ENCODE measurements around the gene MRPL10. TPM values are rescaled to one million over a fixed set of nuclear protein-coding genes. Genes with fewer than 3 reads are reported as not detected.

Gene MRPL10
- polyA plus RNA-seq, 2 of the 4 experiments (the other 2 are of a cell fraction), result 62.8 to 97.7 TPM

DNA sequence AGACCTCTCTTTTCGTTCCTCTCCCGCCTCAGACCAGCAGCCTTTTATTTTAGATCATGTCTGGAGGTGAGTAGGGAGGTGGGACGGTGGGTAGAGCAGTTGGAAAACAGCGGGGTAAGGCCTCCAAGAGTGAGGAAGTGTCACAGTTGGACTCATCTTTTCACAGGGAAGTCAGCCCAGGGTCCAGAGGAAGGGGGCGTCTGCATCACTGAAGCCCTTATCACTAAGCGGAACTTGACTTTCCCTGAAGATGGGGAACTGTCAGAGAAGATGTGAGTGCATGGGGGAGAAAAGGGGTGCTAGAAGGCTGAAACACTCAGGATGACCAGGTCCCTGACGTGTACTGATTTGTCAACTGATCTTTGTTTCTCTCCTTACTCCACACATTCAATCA, 590 bp upstream of the MRPL10 start:
- Histone ChIP-seq H3K4me3 (peak overlapping the region; percentile 60), H3K4me1 (peaks cover 16% of the 10 kb centered on the region), H3K9me3 (no peaks in the 10 kb centered on the region), H3K27ac (peak overlapping the region; percentile 83 to 88), H3K4me2 (peak overlapping the region; percentile 93)
- TF ChIP-seq POLR2A (IDR thresholded peaks at IDR 0.05; ENCODE audit: low read length) (peak; percentile 12; the same call in 1 of the 2 replicates), FOSL2 (IDR thresholded peaks at IDR 0.05) (no peak), FOSL2 (CRISPR knock-in tag; IDR thresholded peaks at IDR 0.05) (no peak), TP53 (CRISPR knock-in tag; IDR thresholded peaks at IDR 0.05) (0 out of 2 replicates have a peak, but pooled peaks have one; percentile 41)
- FAIRE-seq, result no peak
- CTCF ChIA-PET, result interaction anchor here (0.7 to 36.3 kb wide), 9 partner anchors 10 to 117 kb away, joined by 3 to 1860 read pairs (median 11); partner anchors contain the start of genes OSBPL7, SCRN2, SP2 and SP6
- ATAC-seq, result peak; percentile 4 to 43; a peak in 5 of 6 replicates
- DNase-seq (ENCODE audit: low read depth in 1 of 2, low spot score in 1 of 2), result no peak
- WGBS (ENCODE audit: missing lambda C conversion rate), result 34% methylated on average over 7 of the region's 7 CpGs
- POLR2A ChIA-PET, result interaction anchor here (0.5 to 1.7 kb wide), 36 partner anchors 9 to 642 kb away, joined by 3 to 58 read pairs (median 5); partner anchors contain the start of genes CDC27, CDK5RAP3, KPNB1 and NFE2L1

DNA sequence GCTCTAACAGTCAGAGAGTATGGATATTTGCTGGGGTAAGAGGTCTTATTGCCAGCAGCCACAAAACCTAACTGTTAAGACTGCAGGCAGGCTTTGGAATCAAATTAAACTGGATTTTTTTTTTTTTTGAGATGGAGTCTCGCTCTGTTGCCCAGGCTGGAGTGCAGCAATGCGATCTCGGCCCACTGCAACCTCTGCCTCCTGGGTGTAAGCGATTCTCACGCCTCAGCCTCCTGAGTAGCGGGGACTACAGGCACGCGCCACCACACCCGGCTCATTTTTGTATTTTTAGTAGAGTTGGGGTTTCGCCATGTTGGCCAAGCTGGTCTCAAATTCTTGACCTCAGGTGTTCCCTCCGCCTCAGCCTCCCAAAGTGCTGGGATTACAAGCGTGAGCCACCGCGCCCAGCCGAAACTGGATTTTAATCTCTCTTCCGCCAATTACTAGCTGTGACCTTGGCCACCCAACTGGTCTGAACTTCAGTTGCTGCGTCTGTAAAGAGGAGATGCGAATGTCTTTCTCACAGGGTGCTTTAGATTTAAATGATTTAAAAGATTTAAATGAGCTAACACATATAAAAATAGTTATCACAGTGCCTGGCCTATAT, 842 bp downstream of the MRPL10 start:
- WGBS (ENCODE audit: missing lambda C conversion rate), result 83% methylated on average over 18 of the region's 18 CpGs
- POLR2A ChIA-PET, result interaction anchor here (0.7 to 1.7 kb wide), 4 partner anchors 8 to 181 kb away, joined by 3 to 58 read pairs (median 25); partner anchors contain the start of genes KPNB1, OSBPL7 and SP2
- Histone ChIP-seq H3K4me2 (peak overlapping the region; percentile 82), H3K9me3 (no peaks in the 10 kb centered on the region), H3K4me3 (peak overlapping the region; percentile 60), H3K4me1 (peaks cover 16% of the 10 kb centered on the region), H3K27ac (peak overlapping the region; percentile 83 to 88)
- no peak for DNase-seq (ENCODE audit: low read depth in 1 of 2, low spot score in 1 of 2)
- ATAC-seq, result no peak
- CTCF ChIA-PET, result interaction anchor here (0.8 to 36.3 kb wide), 9 partner anchors 8 to 149 kb away, joined by 3 to 1860 read pairs (median 11); partner anchors contain the start of genes CDK5RAP3, OSBPL7, SCRN2 and SP2
- FAIRE-seq, result no peak
- TF ChIP-seq CBX2 (IDR thresholded peaks at IDR 0.05; ENCODE audit: borderline replicate concordance, low read depth), result no peak
- TF ChIP-seq RCOR1 (IDR thresholded peaks at IDR 0.05; ENCODE audit: low read depth, low read length), result no peak
- TF ChIP-seq, protein P1, sequence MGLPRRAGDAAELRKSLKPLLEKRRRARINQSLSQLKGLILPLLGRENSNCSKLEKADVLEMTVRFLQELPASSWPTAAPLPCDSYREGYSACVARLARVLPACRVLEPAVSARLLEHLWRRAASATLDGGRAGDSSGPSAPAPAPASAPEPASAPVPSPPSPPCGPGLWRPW (IDR thresholded peaks at IDR 0.05), result no peak
- no peak for TF ChIP-seq HEYL (CRISPR knock-in tag; IDR thresholded peaks at IDR 0.05)
- TF ChIP-seq BHLHE40 (IDR thresholded peaks at IDR 0.05; ENCODE audit: low read depth, low read length), result no peak
- no peak for TF ChIP-seq SREBF2 (IDR thresholded peaks at IDR 0.05)
- TF ChIP-seq, protein P2, sequence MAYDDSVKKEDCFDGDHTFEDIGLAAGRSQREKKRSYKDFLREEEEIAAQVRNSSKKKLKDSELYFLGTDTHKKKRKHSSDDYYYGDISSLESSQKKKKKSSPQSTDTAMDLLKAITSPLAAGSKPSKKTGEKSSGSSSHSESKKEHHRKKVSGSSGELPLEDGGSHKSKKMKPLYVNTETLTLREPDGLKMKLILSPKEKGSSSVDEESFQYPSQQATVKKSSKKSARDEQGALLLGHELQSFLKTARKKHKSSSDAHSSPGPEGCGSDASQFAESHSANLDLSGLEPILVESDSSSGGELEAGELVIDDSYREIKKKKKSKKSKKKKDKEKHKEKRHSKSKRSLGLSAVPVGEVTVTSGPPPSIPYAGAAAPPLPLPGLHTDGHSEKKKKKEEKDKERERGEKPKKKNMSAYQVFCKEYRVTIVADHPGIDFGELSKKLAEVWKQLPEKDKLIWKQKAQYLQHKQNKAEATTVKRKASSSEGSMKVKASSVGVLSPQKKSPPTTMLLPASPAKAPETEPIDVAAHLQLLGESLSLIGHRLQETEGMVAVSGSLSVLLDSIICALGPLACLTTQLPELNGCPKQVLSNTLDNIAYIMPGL (CRISPR knock-in tag; IDR thresholded peaks at IDR 0.05; ENCODE audit: borderline replicate concordance), result no peak
- TF ChIP-seq PHF8 (IDR thresholded peaks at IDR 0.05; ENCODE audit: borderline replicate concordance, low read depth), result no peak
- no peak for TF ChIP-seq POLR2AphosphoS2 (conservative IDR thresholded peaks at IDR 0.05; ENCODE audit: low read length)

DNA sequence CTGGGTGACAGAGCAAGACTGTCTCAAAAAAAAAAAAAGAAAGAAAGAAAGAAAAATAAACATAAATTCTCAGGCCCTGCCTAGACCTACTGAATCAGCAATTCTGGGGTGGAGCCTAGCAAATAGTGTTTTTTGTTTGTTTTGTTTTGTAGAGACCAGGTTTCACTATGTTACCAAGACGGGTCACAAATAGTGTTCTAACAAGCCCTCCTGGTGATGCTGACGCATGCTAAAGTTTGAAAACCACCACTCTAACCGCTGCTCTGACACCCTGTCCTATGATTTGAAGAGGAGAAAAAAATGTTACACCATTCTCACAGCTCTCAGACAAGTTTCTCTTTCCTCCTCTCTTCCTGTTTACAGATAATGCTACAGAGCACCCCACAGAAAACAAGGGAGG, 1.5 kb downstream of the MRPL10 start:
- no peak for FAIRE-seq
- ChIA-PET POLR2A (interaction anchor here (0.7 kb wide), 1 partner anchor 119 kb away, joined by 3 read pairs; no protein-coding TSS in a partner anchor), CTCF (interaction anchor here (1.3 to 6.5 kb wide), 4 partner anchors 12 to 52 kb away, joined by 3 to 79 read pairs (median 10); partner anchors contain the start of genes SCRN2 and SP6)
- Histone ChIP-seq H3K4me3 (no peak overlapping the region), H3K4me1 (peaks cover 16% of the 10 kb centered on the region), H3K9me3 (no peaks in the 10 kb centered on the region), H3K27ac (no peak overlapping the region), H3K4me2 (peak overlapping the region; percentile 82)
- 87% methylated on average over 3 of the region's 3 CpGs for WGBS (ENCODE audit: missing lambda C conversion rate)
- DNase-seq (ENCODE audit: low read depth in 1 of 2, low spot score in 1 of 2), result no peak
- TF ChIP-seq, protein P3, sequence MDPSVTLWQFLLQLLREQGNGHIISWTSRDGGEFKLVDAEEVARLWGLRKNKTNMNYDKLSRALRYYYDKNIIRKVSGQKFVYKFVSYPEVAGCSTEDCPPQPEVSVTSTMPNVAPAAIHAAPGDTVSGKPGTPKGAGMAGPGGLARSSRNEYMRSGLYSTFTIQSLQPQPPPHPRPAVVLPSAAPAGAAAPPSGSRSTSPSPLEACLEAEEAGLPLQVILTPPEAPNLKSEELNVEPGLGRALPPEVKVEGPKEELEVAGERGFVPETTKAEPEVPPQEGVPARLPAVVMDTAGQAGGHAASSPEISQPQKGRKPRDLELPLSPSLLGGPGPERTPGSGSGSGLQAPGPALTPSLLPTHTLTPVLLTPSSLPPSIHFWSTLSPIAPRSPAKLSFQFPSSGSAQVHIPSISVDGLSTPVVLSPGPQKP (IDR thresholded peaks at IDR 0.05; ENCODE audit: low read depth, low read length), result no peak
- TF ChIP-seq CBX2 (IDR thresholded peaks at IDR 0.05; ENCODE audit: borderline replicate concordance, low read depth), result no peak
- TF ChIP-seq MAFK (IDR thresholded peaks at IDR 0.05; ENCODE audit: partially characterized antibody), result peak; percentile 57
- TF ChIP-seq TP53 (CRISPR knock-in tag; IDR thresholded peaks at IDR 0.05), result no peak
- no peak for ATAC-seq
